ENCODE measurements around the gene PDCL2. TPM values are rescaled to one million over a fixed set of nuclear protein-coding genes. Genes with fewer than 3 reads are reported as not detected.

Gene PDCL2
- total and polyA plus RNA-seq, 2 of the 8 experiments (the other 6 are each of a cell fraction or from before 2014, with no cell fraction given), result not detected

- FAIRE-seq (no peak), DNase-seq (ENCODE audit: low read depth in 1 of 2, low spot score in 2 of 2) (no peak)
- H3K27ac ChIP-seq (ENCODE audit: low read depth, low read length), result no peak overlapping the region
- no peak overlapping the region for H2BK12ac ChIP-seq (ENCODE audit: low read depth, low read length)
- no peaks in the 10 kb centered on the region; a peak in 1 of 4 replicates for H3K9me3 ChIP-seq (ENCODE audit: insufficient read depth in 2 of 2, low read depth in 1 of 2, low read length in 1 of 2)
- no peak overlapping the region for H3K4me2 ChIP-seq (ENCODE audit: insufficient read depth in 1 of 2, low read depth in 2 of 2, low read length in 2 of 2)
- H4K20me1 ChIP-seq (replicated peaks in 1 of 2; ENCODE audit: control insufficient read depth in 1 of 2, insufficient read depth in 2 of 2, low read length in 2 of 2), result no peaks in the 10 kb centered on the region
- no peaks in the 10 kb centered on the region for H3K27me3 ChIP-seq (replicated peaks in 1 of 4; ENCODE audit: control insufficient read depth in 3 of 4, extremely low read depth in 1 of 4, insufficient read depth in 3 of 4, low read length in 3 of 4)
- H2BK5ac ChIP-seq (ENCODE audit: low read depth, low read length), result no peak overlapping the region
- no peak overlapping the region for H3K9ac ChIP-seq (replicated peaks in 1 of 4; ENCODE audit: extremely low read depth in 1 of 4, low read depth in 3 of 4, low read length in 3 of 4)
- H3K4ac ChIP-seq (replicated peaks; ENCODE audit: insufficient read length, low read depth, low read length), result no peak overlapping the region
- no peak overlapping the region for H2AFZ ChIP-seq (ENCODE audit: low read length)
- no peak overlapping the region for H4K5ac ChIP-seq (ENCODE audit: insufficient read length, low read depth, low read length)
- no peak overlapping the region for H2AK5ac ChIP-seq (ENCODE audit: low read depth, low read length)
- no peak overlapping the region for H2BK120ac ChIP-seq (replicated peaks; ENCODE audit: low read depth, low read length)
- no peak overlapping the region for H4K91ac ChIP-seq (replicated peaks; ENCODE audit: insufficient read length, low read length)
- no peaks in the 10 kb centered on the region for H3K79me1 ChIP-seq (ENCODE audit: low read depth, low read length)
- no peaks in the 10 kb centered on the region for H3K4me1 ChIP-seq (replicated peaks in 1 of 4; ENCODE audit: control insufficient read depth in 3 of 4, insufficient read depth in 4 of 4, low read length in 3 of 4)
- no peak overlapping the region for H3K14ac ChIP-seq (ENCODE audit: insufficient read length)
- H3K23ac ChIP-seq (ENCODE audit: insufficient read length), result no peak overlapping the region
- no peak overlapping the region for H3K18ac ChIP-seq (ENCODE audit: extremely low read depth, low read length)
- no peak overlapping the region for H3K4me3 ChIP-seq (ENCODE audit: extremely low read depth in 1 of 4, insufficient read depth in 2 of 4, low read depth in 3 of 4, low read length in 4 of 4)
- H2BK15ac ChIP-seq (ENCODE audit: low read length), result no peak overlapping the region
- no peak overlapping the region for H4K8ac ChIP-seq (ENCODE audit: extremely low read depth, insufficient read depth, low read length)
- no peak for TF ChIP-seq FOSL1 (IDR thresholded peaks at IDR 0.05; ENCODE audit: insufficient read depth, low read depth, low read length)
- TF ChIP-seq RAD21 (IDR thresholded peaks at IDR 0.05 in 1 of 2, conservative IDR thresholded peaks at IDR 0.05 in 1 of 2; ENCODE audit: low read depth in 2 of 2, low read length in 2 of 2), result no peak
- TF ChIP-seq POLR2A (IDR thresholded peaks at IDR 0.05; ENCODE audit: control extremely low read depth in 1 of 2, low read depth in 2 of 2, low read length in 2 of 2), result no peak
- TF ChIP-seq TBP (IDR thresholded peaks at IDR 0.05; ENCODE audit: low read depth, low read length), result no peak
- no peak for TF ChIP-seq RFX5 (IDR thresholded peaks at IDR 0.05; ENCODE audit: borderline replicate concordance, low read depth, low read length)
- TF ChIP-seq YY1 (IDR thresholded peaks at IDR 0.05; ENCODE audit: low read depth, low read length), result no peak
- TF ChIP-seq SAP30 (IDR thresholded peaks at IDR 0.05; ENCODE audit: insufficient read depth, insufficient replicate concordance, low read length), result no peak
- no peak for TF ChIP-seq E2F6 (IDR thresholded peaks at IDR 0.05)
- no peak for TF ChIP-seq CBX8 (IDR thresholded peaks at IDR 0.05; ENCODE audit: borderline replicate concordance, low read depth, low read length)
- no peaks in the 10 kb centered on the region for H3K79me2 ChIP-seq (ENCODE audit: control insufficient read depth in 1 of 2, insufficient read depth in 2 of 2, low read length in 2 of 2)
- H3K23me2 ChIP-seq (ENCODE audit: low read depth, low read length), result no peaks in the 10 kb centered on the region
- CTCF ChIA-PET (ENCODE audit: partially characterized antibody), result no interaction called here
- H3K56ac ChIP-seq (replicated peaks; ENCODE audit: insufficient read length, low read depth, low read length), result no peak overlapping the region
- H3K36me3 ChIP-seq (ENCODE audit: control insufficient read depth in 2 of 4, insufficient read depth in 4 of 4, low read length in 3 of 4), result no peaks in the 10 kb centered on the region
- POLR2A ChIA-PET (ENCODE audit: partially characterized antibody), result no interaction called here
- no peak overlapping the region for H2BK20ac ChIP-seq (ENCODE audit: low read length)
Measured at GRCh38 chr4:55600640-55601039, 8.6 kb upstream of the PDCL2 start.

All from H1 (cell line).